ENCODE measurements around the gene MOB3B.

DNA sequence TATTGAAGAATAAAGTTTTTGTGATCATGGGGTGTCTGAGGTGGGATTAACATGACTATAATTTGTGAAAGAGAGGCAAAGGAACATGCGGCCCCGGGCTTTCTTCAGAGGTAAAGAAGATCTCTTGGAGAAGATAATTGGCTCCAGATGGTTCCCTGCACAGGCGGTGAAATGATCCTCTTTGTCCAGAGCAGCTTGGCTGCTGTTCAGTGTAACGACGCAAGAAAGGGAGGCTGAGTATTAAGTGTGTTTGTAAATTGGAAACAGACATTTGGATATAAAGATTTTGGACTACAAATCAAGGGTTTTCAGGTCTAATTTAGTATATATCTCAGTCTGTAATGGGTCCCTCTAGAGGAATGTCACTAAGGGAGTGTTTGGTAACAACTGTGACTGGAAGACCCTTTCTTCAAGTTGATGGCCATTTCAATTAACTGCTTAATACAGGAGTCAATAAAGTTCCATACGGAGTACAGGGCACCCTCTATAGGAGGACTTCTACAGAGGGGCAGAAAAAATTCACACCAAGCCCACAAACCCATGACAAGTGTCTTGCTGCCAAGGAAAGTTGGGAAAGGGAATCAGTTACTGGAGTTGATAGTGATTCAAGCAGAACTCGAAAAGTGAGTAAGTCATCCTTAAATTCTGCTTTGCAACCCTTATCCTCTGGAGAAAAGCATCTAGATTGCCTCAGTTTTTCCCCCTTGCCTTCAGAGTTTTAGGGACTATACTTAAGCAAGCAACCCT, 236.8 kb downstream of the MOB3B start:
- TF ChIP-seq, protein P1, sequence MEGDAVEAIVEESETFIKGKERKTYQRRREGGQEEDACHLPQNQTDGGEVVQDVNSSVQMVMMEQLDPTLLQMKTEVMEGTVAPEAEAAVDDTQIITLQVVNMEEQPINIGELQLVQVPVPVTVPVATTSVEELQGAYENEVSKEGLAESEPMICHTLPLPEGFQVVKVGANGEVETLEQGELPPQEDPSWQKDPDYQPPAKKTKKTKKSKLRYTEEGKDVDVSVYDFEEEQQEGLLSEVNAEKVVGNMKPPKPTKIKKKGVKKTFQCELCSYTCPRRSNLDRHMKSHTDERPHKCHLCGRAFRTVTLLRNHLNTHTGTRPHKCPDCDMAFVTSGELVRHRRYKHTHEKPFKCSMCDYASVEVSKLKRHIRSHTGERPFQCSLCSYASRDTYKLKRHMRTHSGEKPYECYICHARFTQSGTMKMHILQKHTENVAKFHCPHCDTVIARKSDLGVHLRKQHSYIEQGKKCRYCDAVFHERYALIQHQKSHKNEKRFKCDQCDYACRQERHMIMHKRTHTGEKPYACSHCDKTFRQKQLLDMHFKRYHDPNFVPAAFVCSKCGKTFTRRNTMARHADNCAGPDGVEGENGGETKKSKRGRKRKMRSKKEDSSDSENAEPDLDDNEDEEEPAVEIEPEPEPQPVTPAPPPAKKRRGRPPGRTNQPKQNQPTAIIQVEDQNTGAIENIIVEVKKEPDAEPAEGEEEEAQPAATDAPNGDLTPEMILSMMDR (IDR thresholded peaks at IDR 0.05; ENCODE audit: low read length), result no peak
- TF ChIP-seq EZH2 (IDR thresholded peaks at IDR 0.05; ENCODE audit: borderline replicate concordance, low read length), result no peak
